Skeletal muscle satellite cell (primary cell): ENCODE data around the gene ATP9B.

ENCODE experiments used
- H3K27me3 ChIP-seq: 2 replicates; pipeline ENCODE4 v1.7.0; 2013; ENCODE audit warnings: low read length; ENCODE audit not compliant: control insufficient read depth, insufficient read depth
- H3K36me3 ChIP-seq: 2 replicates; pipeline ENCODE4 v1.7.0; 2013; ENCODE audit warnings: mild to moderate bottlenecking, control low read depth, low read length; ENCODE audit not compliant: insufficient read depth
- H3K4me1 ChIP-seq: 2 replicates; pipeline ENCODE4 v1.7.0; 2013; ENCODE audit warnings: low read length; ENCODE audit not compliant: control insufficient read depth, insufficient read depth
- H3K4me2 ChIP-seq: 2 replicates; pipeline ENCODE4 v1.7.0; 2013; ENCODE audit warnings: mild to moderate bottlenecking, low read length
- H3K4me3 ChIP-seq: 2 replicates; pipeline ENCODE4 v1.7.0; 2013; ENCODE audit warnings: low read length
- H3K9ac ChIP-seq: 2 replicates; pipeline ENCODE4 v1.7.0; 2013; ENCODE audit warnings: mild to moderate bottlenecking, low read depth, low read length, moderate library complexity
- H3K9me3 ChIP-seq: replicated peaks from 2 replicates; pipeline ENCODE4 v1.7.0; 2013; ENCODE audit warnings: mild to moderate bottlenecking, control low read depth, low read length

Gene ATP9B

DNA sequence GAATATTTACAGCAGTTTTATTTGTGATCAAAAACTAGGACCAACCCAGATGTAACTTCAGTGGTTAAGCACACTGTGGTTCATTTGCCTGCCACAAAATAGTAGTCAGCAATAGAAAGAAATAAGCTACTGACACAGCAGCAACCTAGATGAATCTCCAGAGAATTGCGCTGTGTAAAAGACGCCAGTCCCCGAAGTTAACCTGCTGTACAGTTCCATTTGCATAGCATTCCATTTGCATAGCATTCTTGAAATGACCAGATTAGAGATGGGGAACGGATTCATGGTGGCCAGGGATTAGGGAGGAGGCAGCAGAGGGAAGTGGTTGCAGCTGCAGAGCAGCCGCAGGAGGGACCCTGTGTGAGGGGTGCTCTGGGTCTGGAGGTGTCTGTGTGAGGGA lies 287.2 kb downstream of the ATP9B start:
- peaks cover 7% of the 10 kb centered on the region for H3K36me3 ChIP-seq
- no peaks in the 10 kb centered on the region for H3K27me3 ChIP-seq
- H3K9ac ChIP-seq: no peak overlapping the region
- no peaks in the 10 kb centered on the region for H3K9me3 ChIP-seq
- no peaks in the 10 kb centered on the region for H3K4me1 ChIP-seq
- H3K4me3 ChIP-seq: no peak overlapping the region
- H3K4me2 ChIP-seq: no peak overlapping the region

DNA sequence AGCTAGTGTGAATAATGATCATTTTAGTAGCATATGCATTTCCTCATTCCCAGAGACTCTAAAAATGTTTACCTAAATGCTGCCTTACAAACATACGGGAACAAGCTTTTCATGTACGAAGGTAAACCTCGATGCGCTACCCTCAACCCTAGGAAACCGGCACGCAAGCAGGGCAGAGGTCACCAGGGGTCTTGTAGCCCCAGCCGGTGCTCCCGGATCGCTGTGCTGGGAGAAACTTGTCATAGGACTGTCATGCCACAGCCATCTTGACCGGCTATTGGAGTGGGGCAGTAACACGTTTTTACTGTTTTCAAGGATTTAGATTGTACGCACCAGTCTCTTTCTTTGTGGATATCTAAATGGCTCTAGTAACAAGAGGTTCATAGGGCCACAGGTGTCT lies 291.7 kb downstream of the ATP9B start:
- Histone ChIP-seq H3K9me3 (no peaks in the 10 kb centered on the region), H3K36me3 (peaks cover 13% of the 10 kb centered on the region), H3K4me1 (peaks cover 10% of the 10 kb centered on the region), H3K4me3 (no peak overlapping the region), H3K9ac (no peak overlapping the region), H3K4me2 (no peak overlapping the region), H3K27me3 (no peaks in the 10 kb centered on the region)

DNA sequence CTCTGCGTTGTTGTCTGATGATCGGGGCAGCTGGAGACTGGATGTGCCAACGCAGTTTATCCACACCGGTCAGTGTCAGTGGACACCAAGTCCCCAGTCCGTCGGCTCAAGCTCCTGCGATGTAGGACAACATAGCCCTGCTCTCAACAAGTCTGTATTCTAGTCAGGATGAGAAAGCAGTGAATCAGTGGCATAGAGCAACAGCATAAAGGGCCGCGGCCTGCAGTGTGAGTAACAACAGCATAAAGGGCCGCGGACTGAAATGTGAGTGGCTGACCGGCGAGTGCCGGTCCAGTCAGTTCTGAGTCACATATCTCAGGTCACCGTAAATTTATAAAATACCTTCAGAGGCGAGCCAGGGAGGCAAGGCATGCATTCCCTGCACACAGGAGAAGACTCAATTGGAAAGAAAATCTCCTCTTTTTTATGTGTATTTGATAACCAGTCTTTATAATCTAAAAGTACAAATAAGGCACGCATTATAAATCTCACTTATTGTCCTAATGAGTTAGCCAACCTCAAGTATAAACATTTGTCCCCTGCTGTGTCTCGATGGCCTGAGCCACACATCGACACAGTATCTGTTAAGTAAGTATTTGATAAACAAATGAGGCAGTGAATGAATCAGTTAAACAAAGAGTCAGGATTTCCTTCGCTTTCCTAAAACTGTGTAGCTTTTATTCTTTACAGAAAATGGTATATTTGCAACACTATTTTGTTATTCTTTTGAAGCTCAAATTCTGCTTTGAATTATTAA lies 292.8 kb downstream of the ATP9B start:
- no peak overlapping the region for H3K4me3 ChIP-seq
- H3K9me3 ChIP-seq: no peaks in the 10 kb centered on the region
- no peaks in the 10 kb centered on the region for H3K27me3 ChIP-seq
- H3K4me1 ChIP-seq: peaks cover 10% of the 10 kb centered on the region
- H3K4me2 ChIP-seq: no peak overlapping the region
- H3K36me3 ChIP-seq: peaks cover 13% of the 10 kb centered on the region
- H3K9ac ChIP-seq: no peak overlapping the region

DNA sequence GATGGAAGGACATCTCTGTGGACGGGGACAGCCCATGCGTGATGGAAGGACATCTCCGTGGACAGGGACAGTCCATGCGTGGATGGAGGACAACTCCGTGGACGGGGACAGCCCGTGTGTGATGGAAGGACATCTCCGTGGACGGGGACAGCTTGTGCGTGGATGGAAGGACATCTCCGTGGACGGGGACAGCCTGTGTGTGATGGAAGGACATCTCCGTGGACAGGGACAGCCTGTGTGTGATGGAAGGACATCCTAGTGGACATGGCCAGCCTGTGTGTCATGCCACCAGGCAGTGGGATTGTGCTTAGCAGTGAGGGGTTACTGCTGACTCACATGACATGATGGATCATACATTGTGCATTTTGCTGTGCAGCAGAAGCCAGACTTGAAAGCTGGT lies 296.5 kb downstream of the ATP9B start:
- H3K9me3 ChIP-seq: no peaks in the 10 kb centered on the region
- no peak overlapping the region for H3K4me2 ChIP-seq
- H3K27me3 ChIP-seq: no peaks in the 10 kb centered on the region
- H3K4me1 ChIP-seq: peaks cover 10% of the 10 kb centered on the region
- no peak overlapping the region for H3K9ac ChIP-seq
- peaks cover 11% of the 10 kb centered on the region for H3K36me3 ChIP-seq
- no peak overlapping the region for H3K4me3 ChIP-seq

DNA sequence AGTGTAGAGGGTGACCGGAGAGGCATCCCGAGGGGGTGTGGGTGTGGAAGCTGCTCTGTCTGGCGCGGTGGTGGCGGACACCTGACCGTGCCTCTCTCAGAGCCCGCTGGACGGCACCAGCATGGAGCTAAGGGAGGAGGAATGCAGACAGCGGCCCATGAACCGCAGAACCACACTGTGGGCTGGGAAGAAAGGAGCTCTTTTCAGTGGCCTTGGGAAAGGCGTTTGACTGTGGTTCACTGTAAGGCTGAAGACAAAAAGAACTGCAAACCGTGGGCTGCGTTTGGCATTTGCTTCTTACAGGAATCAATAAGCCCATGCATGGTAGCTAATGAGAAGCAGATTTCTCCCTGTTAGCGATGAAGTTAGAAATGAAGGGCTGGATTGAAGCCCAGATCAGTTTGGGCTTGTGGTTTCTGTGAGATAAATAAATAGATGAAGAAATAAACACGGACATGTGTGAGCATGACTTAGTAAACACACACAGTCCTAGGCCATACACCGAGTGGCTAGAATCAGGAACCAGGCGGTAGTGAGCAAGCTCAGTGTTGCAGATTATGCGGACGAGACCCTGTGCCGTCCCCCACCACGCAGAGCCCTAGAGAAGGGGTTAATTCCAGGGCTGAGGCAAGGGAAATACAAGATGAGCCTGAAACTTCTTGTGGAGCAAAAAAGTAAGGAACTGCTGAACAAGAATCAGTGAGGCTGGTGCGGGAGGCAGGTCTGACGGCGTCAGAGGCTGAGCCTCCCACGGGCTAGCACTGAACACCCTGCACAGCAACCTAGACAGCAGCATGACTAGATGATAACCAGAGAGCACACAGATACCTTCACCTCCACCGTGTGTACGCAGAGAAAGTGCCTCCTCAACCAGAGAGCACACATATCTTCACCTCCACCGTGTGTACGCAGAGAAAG lies 297.2 kb downstream of the ATP9B start:
- Histone ChIP-seq H3K4me3 (no peak overlapping the region), H3K4me1 (peaks cover 10% of the 10 kb centered on the region), H3K9me3 (no peaks in the 10 kb centered on the region), H3K36me3 (peaks cover 6% of the 10 kb centered on the region), H3K27me3 (no peaks in the 10 kb centered on the region), H3K4me2 (no peak overlapping the region), H3K9ac (no peak overlapping the region)

DNA sequence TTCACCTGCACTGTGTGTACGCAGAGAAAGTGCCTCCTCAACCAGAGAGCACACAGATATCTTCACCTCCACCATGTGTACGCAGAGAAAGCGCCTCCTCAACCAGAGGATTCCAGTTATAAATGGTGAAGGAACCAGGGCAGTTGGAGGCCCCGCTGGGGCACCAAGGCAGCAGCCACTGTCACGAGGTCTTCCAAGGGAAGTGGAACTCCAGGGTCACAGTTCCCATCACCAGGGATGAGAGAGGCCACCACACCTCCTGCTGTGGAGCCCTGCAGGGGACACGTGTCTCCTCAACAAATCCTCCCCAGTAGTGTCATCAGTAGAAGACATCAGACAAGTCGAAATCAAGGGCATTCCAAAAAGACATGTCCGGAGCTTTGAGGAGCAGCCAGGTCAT lies 298.3 kb downstream of the ATP9B start:
- Histone ChIP-seq H3K4me1 (peaks cover under 1% of the 10 kb centered on the region), H3K27me3 (no peaks in the 10 kb centered on the region), H3K9me3 (no peaks in the 10 kb centered on the region), H3K36me3 (peaks cover 6% of the 10 kb centered on the region), H3K4me3 (no peak overlapping the region), H3K9ac (no peak overlapping the region), H3K4me2 (no peak overlapping the region)

DNA sequence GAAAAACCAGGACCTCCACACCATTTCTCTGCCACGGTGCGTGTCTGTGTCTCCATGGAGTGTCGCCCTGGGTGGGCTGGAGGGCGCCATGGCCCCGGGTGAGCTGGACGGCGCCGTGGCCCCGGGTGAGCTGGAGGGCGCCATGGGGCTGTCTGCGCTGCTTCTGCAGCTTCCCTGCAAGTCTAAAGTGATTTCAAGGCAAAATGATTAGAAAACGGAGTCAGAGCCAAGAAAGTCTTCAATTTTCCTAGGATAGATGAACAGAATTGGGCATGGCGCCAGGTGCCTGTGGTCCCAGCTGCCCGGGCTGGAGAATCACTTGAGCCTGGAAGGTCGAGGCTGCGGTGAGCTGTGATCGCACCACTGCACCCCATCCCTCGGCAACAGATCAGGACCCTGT lies 298.8 kb downstream of the ATP9B start:
- Histone ChIP-seq H3K27me3 (no peaks in the 10 kb centered on the region), H3K36me3 (peaks cover 6% of the 10 kb centered on the region), H3K4me1 (no peaks in the 10 kb centered on the region), H3K4me2 (no peak overlapping the region), H3K4me3 (no peak overlapping the region), H3K9me3 (no peaks in the 10 kb centered on the region), H3K9ac (no peak overlapping the region)

DNA sequence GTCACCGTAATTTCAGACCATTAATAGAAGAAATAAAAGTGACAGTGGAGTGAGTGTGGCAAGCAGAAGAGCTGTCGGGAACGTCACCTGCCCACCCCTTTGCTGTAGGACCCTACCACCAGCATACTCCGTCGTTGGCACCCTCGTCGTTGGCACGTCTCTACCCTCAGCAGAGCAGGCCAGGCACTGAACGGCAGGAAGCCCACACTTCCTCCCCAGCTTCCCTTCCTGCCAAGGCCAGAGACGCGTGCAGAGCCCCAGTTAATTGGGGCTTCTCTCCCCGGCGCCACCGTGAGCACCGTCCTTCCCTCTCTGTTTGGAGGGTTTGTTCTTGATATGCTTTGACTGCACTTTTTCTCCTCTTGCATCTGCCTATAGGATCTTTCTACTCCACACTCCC lies 299.5 kb downstream of the ATP9B start:
- H3K27me3 ChIP-seq: no peaks in the 10 kb centered on the region
- H3K9me3 ChIP-seq: no peaks in the 10 kb centered on the region
- H3K4me2 ChIP-seq: no peak overlapping the region
- no peaks in the 10 kb centered on the region for H3K4me1 ChIP-seq
- no peak overlapping the region for H3K4me3 ChIP-seq
- H3K9ac ChIP-seq: no peak overlapping the region
- H3K36me3 ChIP-seq: peaks cover under 1% of the 10 kb centered on the region

DNA sequence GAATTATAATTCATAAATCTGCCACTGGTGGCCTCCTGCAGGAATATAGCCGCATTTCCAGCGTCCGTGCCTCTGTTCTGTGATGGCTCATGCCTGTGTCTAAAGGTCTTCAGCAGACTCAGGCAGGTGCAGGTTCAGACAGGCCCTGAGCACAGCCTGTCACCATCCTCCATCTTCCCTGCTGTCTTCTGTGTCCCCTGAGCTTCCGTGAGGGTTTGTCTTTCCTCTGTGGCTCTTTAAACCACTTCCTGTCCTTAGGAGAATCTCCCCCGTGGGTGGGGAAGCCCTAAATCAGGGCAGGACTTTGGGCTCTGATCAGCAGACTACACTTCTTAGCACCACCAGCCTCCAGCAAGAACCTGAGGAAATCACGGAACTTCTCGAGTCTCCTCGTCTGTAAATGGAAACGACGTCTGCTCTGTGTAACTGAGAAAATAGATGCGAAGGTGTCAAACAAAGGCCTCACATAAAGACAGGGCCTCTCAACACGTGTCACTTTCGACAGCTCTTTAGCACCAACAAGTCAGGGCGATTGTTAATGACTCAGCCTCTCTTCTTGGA lies 302.4 kb downstream of the ATP9B start:
- no peaks in the 10 kb centered on the region for H3K9me3 ChIP-seq
- no peak overlapping the region for H3K4me3 ChIP-seq
- no peaks in the 10 kb centered on the region for H3K36me3 ChIP-seq
- no peaks in the 10 kb centered on the region for H3K27me3 ChIP-seq
- no peak overlapping the region for H3K4me2 ChIP-seq
- H3K9ac ChIP-seq: no peak overlapping the region
- no peaks in the 10 kb centered on the region for H3K4me1 ChIP-seq

DNA sequence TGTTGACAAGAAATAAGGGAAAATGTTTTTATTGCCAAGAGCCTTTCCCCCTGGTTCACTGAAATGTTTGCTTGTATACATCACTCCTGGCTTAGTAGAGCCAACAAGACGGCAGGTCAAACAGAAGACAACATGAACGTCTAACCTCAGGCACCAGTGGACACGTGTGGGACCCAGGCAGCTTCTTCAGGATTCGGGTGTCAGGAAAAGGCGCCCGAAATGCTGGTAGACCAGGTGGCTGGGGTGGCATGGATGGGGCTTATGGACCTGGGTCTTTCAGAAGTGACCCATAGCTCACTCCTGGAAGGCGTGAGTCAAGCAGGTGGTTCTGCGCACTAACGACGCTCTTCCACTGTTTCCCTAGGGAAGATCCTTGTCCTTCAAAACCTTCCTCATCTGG lies 303.3 kb downstream of the ATP9B start:
- Histone ChIP-seq H3K36me3 (no peaks in the 10 kb centered on the region), H3K27me3 (no peaks in the 10 kb centered on the region), H3K4me2 (no peak overlapping the region), H3K4me3 (no peak overlapping the region), H3K4me1 (no peaks in the 10 kb centered on the region), H3K9me3 (no peaks in the 10 kb centered on the region), H3K9ac (no peak overlapping the region)

DNA sequence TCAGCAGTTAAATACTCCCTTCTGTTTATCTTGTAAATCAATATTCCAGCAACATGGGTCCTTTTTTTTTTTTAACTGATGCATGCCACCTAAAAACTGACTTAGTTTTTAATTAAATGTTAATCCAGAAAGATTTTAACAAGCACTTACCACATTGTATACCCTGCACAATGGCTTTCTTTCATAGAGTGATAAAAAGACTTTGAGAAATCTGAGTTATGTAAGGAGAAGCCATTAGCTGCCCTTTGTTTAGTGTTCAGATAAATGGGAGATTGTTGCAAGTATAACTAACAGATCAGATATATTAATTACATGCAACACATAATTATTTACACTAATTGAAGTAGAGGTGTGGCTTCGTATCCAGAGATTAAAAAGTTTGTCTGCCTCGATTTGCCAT lies 303.8 kb downstream of the ATP9B start:
- H3K4me2 ChIP-seq: no peak overlapping the region
- no peak overlapping the region for H3K4me3 ChIP-seq
- H3K27me3 ChIP-seq: no peaks in the 10 kb centered on the region
- H3K4me1 ChIP-seq: no peaks in the 10 kb centered on the region
- H3K36me3 ChIP-seq: peaks cover 2% of the 10 kb centered on the region
- H3K9ac ChIP-seq: no peak overlapping the region
- no peaks in the 10 kb centered on the region for H3K9me3 ChIP-seq
